ENCODE measurements around the gene SLC25A23.

GRCh38 chr19:6394831-6395230 lies 64.8 kb downstream of the SLC25A23 start:
- TF ChIP-seq CTCF (IDR thresholded peaks at IDR 0.05) (no peak), EZH2 (IDR thresholded peaks at IDR 0.05; ENCODE audit: borderline replicate concordance, insufficient read depth, low read depth, low read length, poor library complexity, severe bottlenecking) (no peak)

Data from B cell (primary cell).